NCI-H2081 treated with DMSO at 0.1 percent for 48 hours (cell line): ENCODE measurements around the gene PCBP3.
"Not testable (repeated sequence)": the region's sequence is repeated elsewhere in the genome, so short reads cannot be mapped to it uniquely, and the experiment has no call there.

Experiments used
- DNase-seq: peaks from one replicate; lab custom pipeline; 2025; lab: John Stamatoyannopoulos, UW

Gene PCBP3

DNA sequence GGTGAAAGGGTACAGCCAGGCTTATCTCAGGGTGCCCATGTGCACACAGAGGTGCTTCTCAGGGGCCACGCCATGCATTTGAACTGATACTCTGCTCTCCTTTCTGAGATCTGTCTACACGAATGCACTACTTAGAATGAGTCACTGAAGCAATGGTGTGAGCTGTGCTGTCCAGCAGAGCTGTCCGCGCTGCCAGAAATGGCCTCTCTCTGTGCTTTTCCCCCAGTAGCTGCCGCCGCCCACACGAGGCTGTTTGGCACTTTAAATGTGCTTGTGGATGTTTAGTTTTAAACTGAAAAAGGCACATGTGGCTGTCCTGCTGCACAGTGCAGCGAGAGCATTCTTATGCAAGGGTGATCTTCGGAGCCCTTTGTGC, 250.9 kb downstream of the PCBP3 start:
- DNase-seq: no peak

DNA sequence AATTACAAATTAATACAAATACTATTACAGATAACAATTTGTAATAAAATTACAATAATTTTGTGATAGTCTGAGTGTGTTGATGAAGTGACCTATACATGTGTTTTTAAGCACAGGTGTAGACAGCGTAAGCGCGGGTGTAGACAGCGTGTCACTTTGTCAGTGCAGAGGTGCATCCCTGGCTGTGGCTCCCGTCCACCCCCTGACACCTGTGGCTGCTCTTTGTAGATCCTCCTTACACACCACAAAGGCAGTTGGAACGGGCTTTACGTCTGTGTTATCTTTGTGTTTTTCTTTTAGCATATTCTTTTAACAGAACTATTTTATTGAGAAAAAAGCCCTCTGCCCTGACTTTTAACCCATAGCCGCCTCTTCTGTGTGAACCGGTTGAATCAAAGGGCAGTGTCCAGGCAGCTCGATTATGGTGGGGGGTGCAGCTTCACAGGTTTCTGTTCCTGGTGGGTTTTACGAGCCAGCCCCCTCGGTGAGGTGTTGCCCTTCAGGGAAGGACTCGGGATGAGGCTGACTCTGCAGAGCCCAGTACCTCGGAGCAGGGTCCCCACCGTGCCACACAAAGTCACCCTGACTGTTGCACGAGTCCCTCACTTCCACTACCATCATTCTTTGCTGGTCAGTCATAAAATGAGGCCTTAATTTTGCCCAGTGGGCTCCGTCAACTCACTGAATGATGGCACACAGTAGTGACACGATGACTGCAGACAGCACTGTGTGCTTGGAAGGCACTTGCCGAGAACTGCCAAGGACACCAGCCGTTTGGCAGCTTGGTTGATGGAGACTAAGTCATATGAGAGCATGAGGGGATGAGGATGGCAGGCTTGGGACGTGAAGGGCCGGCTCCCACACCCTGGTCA, 251.6 kb downstream of the PCBP3 start:
- DNase-seq: no peak

DNA sequence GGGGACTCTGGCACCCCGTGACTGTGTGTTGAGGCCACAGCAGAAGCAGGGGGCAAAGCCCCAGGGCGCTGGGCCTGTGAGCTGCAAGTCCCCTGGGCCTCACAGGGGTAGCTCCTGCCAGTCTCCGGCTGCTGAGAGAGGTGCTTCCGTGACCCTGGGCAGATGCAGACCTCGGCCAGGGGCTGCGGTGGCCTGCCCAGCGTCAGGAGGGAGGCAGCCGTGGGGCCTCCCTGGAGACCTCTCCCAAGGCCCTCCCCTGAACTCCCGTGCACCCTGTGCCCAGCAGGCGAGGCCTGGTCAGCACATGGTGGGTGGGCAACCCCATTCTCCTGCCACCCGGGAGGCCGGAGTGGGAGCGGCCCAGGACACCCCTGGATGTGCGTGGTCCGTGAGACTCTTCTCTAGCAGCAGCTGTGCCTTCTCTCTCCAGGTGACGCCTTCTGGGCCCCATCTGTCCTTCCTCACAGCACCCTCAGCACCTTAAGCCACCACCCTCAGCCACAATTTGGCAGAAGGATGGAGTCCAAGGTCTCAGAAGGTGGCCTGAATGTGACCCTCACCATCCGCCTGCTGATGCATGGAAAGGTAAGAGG, 252.3 kb downstream of the PCBP3 start:
- no peak for DNase-seq

DNA sequence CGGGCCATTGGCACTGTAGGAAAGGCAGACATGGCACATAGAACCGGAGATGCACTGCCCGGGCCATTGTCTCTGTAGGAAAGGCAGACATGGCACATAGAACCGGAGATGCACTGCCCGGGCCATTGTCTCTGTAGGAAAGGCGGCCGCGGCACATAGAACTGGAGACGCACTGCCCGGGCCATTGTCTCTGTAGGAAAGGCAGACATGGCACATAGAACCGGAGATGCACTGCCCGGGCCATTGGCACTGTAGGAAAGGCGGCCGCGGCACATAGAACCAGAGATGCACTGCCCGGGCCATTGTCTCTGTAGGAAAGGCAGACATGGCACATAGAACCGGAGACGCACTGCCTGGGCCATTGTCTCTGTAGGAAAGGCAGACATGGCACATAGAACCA, 252.9 kb downstream of the PCBP3 start:
- DNase-seq: not testable (repeated sequence)

DNA sequence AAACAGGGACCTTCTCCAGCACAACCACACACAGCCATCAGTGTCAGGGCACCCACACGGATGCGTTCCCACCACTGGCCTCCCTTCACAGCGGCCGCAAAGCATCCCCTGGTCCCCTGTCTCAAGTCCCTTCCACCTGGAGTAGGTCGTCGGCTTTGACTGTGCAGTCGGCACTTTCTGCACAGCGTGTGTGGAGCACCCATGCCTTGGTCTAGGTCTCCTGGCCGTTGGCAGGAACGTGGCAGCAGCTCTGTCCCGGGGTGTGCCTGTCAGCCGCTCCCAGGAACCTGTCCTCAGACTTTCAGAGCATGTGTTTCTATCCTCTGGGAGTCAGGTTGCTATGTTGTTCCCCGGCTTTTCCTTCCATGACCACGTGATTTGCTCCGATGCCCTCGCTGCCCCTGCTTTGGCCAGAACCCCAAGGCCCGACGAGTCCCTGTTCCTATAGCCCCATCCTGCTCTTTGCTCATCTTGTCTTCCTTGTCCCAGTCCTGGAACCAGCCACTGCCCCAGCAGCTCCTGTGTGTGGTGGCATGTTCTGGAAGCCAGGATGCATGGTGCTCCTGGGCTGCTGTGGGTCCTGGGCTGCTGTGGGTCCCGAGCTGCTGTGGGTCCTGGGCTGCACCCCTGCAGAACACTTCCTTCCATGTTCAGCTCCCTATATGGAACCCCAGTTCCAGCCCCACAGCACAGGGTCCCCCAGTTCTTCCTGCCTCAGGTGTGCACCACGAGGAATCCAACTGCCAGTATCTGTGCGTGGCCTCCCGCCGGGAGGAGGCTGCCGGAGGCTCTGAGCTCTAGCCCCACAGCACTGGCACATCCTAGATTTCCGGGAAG, 253.9 kb downstream of the PCBP3 start:
- DNase-seq: no peak

DNA sequence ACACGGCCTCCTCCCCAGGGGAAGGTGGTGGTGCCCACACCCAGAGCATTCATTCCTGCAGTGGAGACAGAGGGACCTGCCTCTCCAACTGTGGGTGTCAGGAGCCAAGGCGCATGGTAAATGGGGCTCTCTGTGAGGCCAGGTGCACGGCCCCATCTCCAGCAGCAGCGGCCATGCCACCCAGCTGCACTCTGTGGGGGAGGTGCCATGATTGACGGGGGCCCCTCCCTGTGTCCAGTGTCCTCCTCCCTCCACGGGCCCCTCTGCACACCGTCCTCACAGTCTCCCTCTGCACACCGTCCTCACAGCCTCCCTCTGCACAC, 254.5 kb downstream of the PCBP3 start:
- no peak for DNase-seq

DNA sequence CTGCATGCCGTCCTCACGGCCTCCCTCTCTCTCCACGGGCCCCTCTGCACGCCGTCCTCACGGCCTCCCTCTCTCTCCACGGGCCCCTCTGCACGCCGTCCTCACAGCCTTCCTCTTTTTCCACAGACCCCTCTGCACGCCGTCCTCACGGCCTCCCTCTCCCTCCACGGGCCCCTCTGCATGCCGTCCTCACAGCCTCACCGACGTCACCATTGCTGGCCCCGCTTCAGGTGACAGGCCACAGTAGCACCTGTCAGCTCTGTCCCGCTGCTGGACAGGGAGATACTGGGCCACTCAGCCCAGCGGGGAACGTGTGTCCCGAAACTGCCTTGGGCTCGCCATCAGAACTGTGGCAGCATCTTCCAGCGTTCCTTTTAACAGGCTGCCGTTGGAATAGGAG, 255.3 kb downstream of the PCBP3 start:
- no peak for DNase-seq

DNA sequence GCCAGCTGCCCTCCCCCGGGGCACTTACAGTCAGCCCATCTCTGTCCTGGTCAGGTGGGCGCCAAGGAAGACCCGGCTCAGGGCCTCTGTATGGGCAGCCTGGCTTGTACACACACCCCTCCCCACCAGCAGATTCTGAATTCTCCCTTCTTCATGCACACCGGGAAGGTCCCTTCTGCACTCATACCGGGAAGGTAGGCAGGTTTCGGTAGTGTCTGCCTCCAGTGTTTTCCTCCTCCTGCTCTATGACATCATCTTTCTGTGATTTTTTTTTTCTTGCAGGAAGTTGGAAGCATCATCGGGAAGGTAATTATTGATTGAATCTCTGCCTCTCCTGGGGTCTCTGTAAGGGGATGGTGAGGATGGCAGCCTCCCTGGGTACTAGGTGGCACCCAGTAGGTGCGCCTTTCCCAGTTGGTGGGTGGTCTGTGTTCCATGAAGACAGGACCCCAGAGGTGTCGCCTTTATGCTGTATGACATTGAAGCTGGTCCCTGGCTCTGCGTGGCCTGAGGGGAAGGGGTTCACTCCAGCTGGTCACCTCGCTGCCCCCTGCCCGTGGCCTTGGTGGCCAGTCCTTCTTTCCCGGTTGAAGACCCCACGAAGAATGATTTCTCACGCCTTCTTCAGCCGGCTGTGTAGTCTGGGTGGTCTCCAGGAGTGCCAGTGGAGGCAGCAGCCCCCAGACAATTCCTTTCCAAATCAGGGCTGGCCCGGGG, 255.9 kb downstream of the PCBP3 start:
- DNase-seq: no peak

DNA sequence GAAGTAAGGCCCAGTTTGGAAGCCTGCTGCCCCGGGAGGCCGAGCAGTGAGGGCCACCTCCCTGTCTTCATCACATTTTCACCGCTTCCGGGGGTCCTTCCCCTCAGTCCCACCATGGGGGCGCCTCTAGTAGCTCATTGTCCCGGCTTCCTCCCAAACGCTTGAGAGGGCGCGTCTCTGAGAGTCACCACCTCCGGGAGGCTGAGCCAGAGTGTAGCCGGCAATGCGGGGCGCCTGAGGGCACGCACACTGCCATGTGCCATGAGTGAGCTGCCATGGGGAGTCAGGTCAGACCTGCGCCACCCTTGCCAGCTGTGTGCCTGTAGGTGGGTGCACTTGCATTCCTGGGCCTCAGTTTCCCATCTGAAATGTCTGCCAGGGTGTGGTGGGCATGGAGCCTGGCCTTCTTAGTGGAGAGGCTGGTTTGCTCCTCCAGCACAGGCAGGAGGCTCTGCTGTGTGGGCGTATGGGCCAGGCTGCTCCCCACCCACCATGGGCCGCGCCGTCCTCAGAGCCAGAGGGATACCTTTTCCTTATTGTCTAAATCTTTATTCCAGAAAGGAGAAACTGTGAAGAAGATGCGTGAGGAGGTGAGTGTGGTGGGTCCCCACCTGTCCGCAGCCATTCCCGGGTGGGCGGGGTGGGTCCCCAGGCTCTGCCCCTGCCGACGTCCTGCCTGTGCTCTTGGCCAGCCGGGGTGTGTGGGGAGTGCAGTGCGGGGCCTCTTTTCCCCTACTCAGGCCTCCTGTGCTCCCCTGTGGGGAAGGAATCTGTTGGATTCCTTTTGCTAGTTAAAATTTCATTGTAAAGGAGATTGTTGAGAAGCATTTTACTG, 256.7 kb downstream of the PCBP3 start:
- no peak for DNase-seq

DNA sequence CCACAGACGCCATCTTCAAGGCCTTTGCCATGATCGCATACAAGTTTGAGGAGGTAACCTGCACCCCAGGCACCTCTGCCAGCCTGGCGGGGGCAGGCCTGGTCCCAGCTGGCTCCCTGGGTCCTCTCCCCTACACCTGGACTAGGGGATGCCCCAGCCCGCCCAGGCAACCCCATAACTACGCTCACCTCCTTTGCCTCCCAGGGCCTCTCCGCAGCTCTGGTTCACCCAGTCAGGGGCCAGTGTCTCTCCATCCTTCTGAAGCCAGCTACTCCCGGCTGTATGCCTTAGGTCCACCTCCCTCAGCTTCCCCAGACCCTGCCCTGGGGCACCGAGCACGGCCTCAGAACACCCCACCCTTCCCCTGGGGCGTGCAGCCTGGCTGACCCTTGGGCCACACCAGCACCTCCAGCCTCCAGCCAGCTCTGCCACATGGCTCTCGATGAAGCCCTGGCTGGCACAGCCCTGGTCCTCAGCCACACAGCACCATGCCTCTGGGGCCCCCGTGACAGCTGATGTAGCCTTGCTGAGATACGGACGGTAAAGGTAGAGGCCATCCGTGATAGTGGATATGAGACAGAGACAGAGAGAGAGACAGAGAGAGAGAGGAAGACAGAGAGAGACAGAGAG, 257.7 kb downstream of the PCBP3 start:
- no peak for DNase-seq

DNA sequence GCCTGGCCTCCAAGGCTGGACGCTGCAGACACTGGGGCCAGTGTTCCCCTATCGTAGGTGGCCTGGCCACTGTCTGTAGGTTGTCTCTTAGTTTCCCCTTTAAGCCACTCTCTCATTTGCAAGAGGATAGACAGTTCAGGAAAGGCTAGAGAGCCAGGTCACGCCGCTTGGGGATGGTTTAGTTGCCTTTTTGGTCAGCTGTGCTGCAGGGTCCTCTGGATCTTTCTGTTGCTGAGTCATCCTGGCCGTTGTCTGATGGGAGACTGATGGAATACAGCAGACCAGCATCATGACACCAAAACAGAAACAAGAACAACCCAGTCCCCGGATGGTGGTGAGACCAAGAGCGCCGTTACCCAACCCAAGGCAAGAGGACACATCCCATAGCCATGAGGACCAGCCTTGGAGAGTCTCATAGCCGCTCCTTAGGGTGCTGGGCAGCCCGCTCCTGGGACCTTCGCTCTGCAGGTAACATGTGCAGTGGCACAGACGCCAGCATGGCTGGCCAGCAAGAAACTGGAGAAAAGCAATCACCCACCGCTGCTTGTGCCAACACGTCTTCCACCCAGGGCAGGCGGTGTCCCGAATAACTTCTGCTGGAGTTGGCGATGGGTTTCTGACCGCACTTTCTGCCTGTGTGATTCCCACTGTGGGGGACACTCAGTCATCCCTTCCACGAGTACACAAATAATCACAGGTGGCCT, 258.9 kb downstream of the PCBP3 start:
- no peak for DNase-seq

DNA sequence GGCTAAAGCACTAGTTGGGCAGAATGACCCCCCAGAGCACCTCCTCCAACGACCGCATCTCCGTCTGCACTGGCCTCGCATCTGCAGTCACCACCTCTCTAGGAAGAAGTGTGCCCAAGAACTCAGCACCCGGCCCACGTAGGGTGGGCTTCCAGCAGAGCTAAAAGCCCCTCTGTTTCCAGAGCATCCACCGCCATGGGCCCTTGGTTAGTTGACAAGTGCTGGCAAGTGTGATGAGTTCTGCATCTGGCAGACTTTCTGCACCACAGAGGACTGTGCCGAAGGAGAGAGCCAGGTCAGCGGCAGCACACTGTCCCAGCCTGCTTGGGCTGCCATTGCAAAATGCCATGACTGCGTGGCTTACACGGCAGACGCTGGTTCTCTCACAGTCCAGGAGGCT, 261.7 kb downstream of the PCBP3 start:
- DNase-seq: no peak

DNA sequence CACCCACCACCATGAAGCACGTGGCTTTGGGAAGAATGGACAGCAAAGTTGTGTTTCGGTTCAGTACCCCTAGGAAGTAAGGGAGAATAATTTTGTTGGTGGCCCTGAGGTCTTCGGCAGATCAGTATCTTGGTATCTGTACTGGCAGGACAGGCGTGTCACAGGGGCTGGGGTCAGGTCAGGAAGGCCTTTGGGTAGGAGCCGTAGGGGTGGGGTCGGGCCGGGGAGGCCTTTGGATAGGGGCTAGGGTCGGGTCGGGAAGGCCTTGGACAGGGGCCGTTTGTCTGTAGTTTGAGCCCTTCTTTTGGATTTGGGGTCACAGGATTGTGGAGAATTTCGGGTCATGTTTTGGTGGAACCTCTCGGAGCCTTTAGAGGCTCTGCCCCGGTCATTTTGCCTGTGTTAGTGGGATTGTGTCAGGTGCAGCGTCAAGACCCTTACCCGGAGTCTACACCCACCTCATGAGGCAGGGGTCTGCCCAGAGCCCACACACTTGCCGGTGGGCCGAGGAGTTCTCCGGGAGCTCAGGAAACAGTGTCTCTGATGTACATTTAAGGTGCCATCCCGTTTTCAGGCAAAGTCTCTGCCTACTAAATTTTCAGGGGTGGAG, 262.8 kb downstream of the PCBP3 start:
- no peak for DNase-seq

DNA sequence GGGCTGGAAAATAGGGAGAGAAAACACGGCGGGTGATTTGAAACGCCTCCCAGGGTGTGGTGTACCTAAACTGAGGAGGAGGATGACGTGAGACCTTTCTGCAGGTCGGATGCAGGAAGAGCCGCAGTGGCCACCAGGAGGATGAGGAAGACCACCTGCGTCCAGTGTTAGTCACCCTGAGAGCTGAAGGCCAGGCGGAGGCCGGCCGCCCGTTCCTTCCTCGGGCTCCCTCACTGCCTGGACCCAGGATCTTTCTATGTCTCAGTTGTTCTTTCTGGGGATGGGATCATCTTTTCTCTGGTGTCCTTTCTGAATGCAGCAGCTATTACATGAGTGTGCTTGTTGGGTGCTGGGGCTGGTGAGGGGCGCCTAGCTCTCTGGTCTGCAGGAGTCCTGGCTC, 263.3 kb downstream of the PCBP3 start:
- DNase-seq: no peak

DNA sequence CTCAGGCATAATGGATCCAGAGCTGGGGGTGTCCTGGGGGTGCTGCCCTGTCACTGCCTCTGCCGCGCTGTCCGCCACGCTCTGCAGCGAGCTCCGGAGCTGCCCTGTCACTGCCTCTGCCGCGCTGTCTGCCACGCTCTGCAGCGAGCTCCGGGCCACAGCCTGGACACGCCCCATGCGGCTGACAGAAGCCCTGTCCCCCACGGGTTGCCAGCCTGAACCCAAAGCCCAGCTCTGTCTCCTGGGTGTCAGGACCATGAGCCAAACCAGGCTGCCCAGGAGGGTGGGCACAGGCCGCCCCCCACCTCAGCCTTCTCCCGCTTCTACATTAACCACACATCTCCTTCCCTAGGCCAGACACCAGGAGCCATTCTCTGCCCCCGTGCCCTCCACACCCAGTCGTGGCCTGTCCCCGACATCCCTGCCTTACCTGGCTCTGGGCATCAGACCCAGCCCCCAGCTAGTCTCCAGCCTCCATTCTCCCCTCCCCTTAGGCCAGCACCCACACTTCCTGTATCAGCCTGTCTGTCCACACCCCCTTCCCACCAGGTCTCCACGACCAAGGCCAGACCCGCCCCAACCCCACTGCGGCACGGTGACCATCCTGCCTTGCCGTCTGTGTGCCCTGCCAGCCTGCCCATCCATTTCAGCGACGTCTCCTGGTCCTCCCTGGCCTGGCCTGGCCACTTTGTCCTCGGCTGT, 265.2 kb downstream of the PCBP3 start:
- DNase-seq: no peak

DNA sequence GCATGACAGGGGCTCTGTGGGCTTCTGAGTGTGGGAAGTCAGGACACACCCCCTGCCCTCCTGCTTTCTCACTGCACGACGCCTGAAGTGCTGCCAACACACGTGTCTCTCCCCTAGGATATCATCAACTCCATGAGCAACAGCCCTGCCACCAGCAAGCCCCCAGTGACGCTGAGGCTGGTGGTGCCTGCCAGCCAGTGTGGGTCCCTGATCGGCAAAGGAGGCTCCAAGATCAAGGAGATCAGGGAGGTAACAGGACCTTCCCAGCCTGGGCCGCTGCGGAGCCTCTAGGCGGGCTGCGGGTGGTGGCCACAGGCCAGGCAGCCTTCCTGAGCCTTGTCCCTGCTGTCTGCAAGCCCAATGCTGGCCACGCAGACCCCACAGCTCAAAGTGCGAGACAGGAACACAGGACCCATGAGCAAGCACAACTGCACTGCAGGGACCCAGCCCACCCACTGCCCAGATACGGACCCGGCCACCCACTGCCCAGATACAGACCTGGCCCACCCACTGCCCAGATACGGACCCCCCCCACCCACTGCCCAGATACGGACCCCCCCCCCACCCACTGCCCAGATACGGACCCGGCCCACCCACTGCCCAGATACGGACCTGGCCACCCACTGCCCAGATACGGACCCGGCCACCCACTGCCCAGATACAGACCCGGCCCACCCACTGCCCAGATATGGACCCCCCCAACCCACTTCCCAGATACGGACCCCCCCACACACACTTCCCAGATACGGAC, 265.9 kb downstream of the PCBP3 start:
- DNase-seq: no peak

DNA sequence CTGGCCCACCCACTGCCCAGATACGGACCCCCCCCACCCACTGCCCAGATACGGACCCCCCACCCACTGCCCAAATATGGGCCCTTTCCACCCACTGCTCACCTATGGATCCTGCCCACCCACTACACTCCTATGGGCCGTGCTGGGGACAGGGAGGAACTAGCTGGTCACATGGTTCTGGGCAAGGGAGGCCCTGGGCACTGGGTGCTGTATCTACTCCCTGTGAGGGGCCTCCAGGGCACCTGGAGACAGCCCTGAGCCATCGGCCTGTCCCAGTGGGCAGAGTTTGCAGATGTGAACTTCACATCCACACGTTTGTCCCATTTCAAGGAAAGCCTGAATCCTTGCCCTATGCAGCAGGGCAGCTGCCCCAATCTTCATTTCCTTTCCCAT, 266.6 kb downstream of the PCBP3 start:
- DNase-seq: no peak

DNA sequence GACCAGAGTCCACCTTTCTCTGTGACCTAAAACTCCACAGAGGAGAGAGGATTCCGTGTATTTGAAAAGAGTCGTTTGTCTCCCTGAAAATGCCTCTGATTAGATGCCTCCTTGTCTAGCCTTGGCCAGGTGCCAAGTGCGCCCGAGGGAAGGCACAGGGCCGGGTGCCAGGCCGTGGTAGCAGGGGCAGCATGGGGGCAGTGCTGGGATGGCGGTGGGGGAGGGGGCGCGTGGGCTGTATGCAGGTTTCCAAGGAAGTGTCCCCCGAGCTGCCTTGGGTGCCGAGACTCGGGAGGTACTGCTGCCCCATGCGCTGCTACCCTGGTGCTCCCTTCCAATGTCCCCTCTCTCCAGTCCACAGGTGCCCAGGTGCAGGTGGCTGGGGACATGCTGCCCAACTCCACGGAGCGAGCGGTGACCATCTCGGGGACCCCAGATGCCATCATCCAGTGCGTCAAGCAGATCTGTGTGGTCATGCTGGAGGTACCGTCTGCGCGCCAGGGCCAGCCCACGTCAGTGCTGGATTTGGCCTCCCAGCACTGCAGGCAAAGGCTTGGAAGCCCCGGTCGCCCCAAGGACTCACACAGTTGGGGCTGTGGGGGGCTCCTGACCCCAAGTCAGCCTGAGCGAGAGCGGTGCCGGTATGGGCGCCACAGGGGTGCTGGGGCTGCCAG, 267.2 kb downstream of the PCBP3 start:
- DNase-seq: no peak
